ENCODE measurements around the gene TXLNB. TPM values are rescaled to one million over a fixed set of nuclear protein-coding genes. Genes with fewer than 3 reads are reported as not detected.
"Not testable (repeated sequence)": the region's sequence is repeated elsewhere in the genome, so short reads cannot be mapped to it uniquely, and the experiment has no call there.

TXLNB gene
- total RNA-seq, 1 donor from 2014 or later, result not detected

DNA sequence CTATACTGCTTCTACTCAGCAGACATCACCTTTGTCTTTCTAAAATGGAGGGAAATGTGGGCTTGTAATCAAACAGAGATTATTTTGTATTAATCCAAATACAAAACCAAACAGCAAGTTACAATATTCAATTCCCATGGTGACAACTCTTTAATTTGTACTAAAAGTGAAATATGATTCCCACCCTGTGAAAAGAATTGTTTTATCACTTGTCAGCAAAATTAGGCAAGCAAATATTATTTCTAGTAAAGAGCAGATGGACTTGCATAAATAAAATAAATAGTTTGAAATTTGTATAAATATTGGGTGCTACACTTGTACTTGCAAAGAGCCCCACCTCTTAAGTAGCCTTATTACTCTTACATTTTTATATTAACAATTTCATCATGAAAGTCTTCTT is 6.1 kb upstream of the TXLNB start:
- no peak for DNase-seq (ENCODE audit: low spot score, unreplicated experiment)
- H3K9me3 Mint-ChIP-seq (ENCODE audit: low read depth), result no peaks in the 10 kb centered on the region
- H3K27me3 Mint-ChIP-seq, result no peaks in the 10 kb centered on the region
- no peak overlapping the region for H3K4me3 Mint-ChIP-seq (ENCODE audit: low read depth)
- H3K4me1 Mint-ChIP-seq (ENCODE audit: low read depth), result no peaks in the 10 kb centered on the region
- no peak overlapping the region for H3K27ac Mint-ChIP-seq
- TF ChIP-seq, protein P1, sequence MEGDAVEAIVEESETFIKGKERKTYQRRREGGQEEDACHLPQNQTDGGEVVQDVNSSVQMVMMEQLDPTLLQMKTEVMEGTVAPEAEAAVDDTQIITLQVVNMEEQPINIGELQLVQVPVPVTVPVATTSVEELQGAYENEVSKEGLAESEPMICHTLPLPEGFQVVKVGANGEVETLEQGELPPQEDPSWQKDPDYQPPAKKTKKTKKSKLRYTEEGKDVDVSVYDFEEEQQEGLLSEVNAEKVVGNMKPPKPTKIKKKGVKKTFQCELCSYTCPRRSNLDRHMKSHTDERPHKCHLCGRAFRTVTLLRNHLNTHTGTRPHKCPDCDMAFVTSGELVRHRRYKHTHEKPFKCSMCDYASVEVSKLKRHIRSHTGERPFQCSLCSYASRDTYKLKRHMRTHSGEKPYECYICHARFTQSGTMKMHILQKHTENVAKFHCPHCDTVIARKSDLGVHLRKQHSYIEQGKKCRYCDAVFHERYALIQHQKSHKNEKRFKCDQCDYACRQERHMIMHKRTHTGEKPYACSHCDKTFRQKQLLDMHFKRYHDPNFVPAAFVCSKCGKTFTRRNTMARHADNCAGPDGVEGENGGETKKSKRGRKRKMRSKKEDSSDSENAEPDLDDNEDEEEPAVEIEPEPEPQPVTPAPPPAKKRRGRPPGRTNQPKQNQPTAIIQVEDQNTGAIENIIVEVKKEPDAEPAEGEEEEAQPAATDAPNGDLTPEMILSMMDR (IDR thresholded peaks at IDR 0.05; ENCODE audit: unreplicated experiment), result no peak
- H3K36me3 Mint-ChIP-seq (ENCODE audit: insufficient read depth), result no peaks in the 10 kb centered on the region

DNA sequence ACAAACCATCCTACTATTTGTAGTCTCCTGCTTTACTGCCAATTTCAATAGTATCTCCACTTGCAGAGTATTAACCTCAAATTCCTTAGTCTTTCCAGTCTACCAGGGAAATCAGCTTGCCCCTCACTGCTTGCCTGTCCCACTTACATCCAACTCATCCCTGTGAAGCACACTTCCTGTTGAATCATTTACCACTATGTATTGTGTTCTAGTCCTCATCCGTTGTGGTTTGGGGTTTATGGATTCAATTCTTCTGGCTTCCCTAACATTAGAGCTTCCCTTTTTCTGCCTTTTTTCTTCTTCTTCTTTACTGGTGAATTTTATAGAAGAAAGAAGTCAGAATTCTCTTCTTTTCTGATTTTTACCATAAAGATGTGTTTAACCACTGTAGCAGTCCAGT is 5.1 kb upstream of the TXLNB start:
- no peaks in the 10 kb centered on the region for H3K9me3 Mint-ChIP-seq (ENCODE audit: low read depth)
- no peak overlapping the region for H3K27ac Mint-ChIP-seq
- DNase-seq (ENCODE audit: low spot score, unreplicated experiment), result no peak
- no peak overlapping the region for H3K4me3 Mint-ChIP-seq (ENCODE audit: low read depth)
- TF ChIP-seq, protein P1 (IDR thresholded peaks at IDR 0.05; ENCODE audit: unreplicated experiment), result no peak
- H3K4me1 Mint-ChIP-seq (ENCODE audit: low read depth), result peaks cover 2% of the 10 kb centered on the region
- no peaks in the 10 kb centered on the region for H3K36me3 Mint-ChIP-seq (ENCODE audit: insufficient read depth)
- H3K27me3 Mint-ChIP-seq, result no peaks in the 10 kb centered on the region

DNA sequence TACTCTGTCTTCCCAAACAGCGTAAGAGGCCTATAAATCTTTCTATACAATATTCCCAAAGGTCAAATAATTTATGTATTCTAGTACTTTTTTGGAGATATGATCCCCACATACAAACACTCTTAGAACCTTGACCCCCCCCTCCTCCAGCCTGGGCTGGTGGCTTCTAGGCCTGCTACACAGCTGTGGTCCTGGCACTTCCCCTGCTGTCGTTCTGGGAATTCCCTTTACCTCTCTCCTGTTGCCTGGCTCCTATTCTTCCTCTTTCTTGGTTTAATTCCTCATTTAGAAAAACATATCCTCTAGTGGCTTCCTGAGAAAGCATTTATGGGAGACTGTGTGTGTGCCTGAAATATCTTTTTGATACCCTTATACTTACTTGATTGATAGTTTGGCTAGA is 4.1 kb upstream of the TXLNB start:
- H3K4me1 Mint-ChIP-seq (ENCODE audit: low read depth), result peaks cover 2% of the 10 kb centered on the region
- no peaks in the 10 kb centered on the region for H3K36me3 Mint-ChIP-seq (ENCODE audit: insufficient read depth)
- H3K27ac Mint-ChIP-seq, result no peak overlapping the region
- no peaks in the 10 kb centered on the region for H3K27me3 Mint-ChIP-seq
- H3K9me3 Mint-ChIP-seq (ENCODE audit: low read depth), result no peaks in the 10 kb centered on the region
- no peak for DNase-seq (ENCODE audit: low spot score, unreplicated experiment)
- TF ChIP-seq, protein P1 (IDR thresholded peaks at IDR 0.05; ENCODE audit: unreplicated experiment), result no peak
- no peak overlapping the region for H3K4me3 Mint-ChIP-seq (ENCODE audit: low read depth)

DNA sequence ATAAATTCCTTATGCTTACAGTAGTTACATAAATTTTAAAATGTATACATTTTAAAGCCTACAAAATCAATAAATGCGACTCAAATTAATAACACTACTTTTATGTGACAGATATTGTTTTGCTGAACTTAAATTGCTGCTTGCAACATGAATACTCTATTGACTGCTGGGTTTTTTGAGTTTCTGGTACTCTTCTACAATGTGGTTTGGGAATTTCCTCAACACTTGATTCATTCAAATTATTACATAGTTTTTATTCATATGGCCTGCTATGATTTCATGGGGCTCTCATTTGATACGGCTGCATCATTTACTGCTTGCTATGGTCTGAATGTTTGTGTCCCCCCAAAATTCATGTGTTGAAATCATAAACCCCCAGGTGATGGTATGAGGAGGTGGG is 2.3 kb upstream of the TXLNB start:
- Mint-ChIP-seq H3K4me1 (ENCODE audit: low read depth) (peaks cover 6% of the 10 kb centered on the region), H3K27me3 (no peaks in the 10 kb centered on the region), H3K27ac (no peak overlapping the region), H3K36me3 (ENCODE audit: insufficient read depth) (no peaks in the 10 kb centered on the region), H3K9me3 (ENCODE audit: low read depth) (peaks cover 3% of the 10 kb centered on the region), H3K4me3 (ENCODE audit: low read depth) (no peak overlapping the region)
- no peak for DNase-seq (ENCODE audit: low spot score, unreplicated experiment)
- TF ChIP-seq, protein P1 (IDR thresholded peaks at IDR 0.05; ENCODE audit: unreplicated experiment), result no peak

DNA sequence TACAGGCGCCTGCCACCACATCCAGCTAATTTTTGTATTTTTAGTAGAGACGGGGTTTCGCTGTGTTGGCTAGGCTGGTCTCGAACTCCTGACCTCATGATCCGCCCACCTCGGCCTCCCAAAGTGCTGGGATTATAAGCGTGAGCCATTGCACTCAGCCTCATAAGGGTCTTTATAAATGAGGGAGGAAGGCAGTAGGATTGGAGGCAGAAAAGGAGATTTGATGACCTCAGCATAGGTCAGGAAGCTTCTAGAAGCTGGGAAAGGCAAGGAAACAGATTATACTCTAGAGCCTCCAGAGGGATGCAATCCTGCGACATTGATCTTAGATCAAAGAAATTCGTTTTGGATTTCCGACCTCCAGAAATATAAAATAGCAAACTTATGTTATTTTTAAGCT is 1.4 kb upstream of the TXLNB start:
- H3K4me1 Mint-ChIP-seq (ENCODE audit: low read depth); H3K27me3 Mint-ChIP-seq; H3K4me3 Mint-ChIP-seq (ENCODE audit: low read depth); DNase-seq (ENCODE audit: low spot score, unreplicated experiment); H3K36me3 Mint-ChIP-seq (ENCODE audit: insufficient read depth); H3K27ac Mint-ChIP-seq: not testable (repeated sequence)
- H3K9me3 Mint-ChIP-seq (ENCODE audit: low read depth), result peaks cover 10% of the 10 kb centered on the region

DNA sequence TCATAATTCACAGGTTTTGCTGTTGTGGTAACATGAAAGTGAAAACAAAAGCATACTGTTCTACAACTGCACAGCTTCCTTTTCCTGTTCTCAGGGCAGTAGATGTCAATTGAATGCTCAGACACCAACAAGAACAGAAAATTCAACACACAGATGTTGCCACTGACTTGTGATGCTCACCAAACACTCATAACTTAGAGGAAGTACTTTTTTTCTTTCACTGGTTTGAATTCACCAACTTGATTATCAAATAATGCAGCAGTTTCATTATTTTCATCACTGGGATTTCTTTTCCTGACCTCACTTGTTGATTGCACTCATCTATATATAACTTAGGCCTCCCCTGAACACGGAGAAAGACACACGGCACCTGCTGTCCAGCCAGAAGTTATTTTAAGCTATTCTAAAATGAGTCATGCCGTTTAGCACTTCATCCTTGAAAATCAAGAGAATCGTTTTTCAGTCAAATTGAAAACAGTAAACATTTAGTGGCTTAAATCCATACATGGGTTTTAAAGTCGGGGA is 949 bp downstream of the TXLNB start:
- no peak overlapping the region for H3K27ac Mint-ChIP-seq
- DNase-seq (ENCODE audit: low spot score, unreplicated experiment), result no peak
- H3K9me3 Mint-ChIP-seq (ENCODE audit: low read depth), result peaks cover 10% of the 10 kb centered on the region
- H3K36me3 Mint-ChIP-seq (ENCODE audit: insufficient read depth), result peaks cover 1% of the 10 kb centered on the region
- H3K4me1 Mint-ChIP-seq (ENCODE audit: low read depth), result peaks cover 9% of the 10 kb centered on the region
- H3K4me3 Mint-ChIP-seq (ENCODE audit: low read depth), result no peak overlapping the region
- H3K27me3 Mint-ChIP-seq, result no peaks in the 10 kb centered on the region
- TF ChIP-seq, protein P1 (IDR thresholded peaks at IDR 0.05; ENCODE audit: unreplicated experiment), result no peak
